Hematopoietic multipotent progenitor cell treated with erythropoietin and hydrocortisone succinate and interleukin-3 and kit ligand, for 15 days (in vitro differentiated cells): ENCODE results near the gene SAV1.
"Not testable (repeated sequence)": the region's sequence is repeated elsewhere in the genome, so short reads cannot be mapped to it uniquely, and the experiment has no call there.

Experiments used
- DNase-seq: peaks from one replicate; pipeline ENCODE4 v3.0.0-alpha.2; 2015; ENCODE audit warnings: low spot score

Gene SAV1

GRCh38 chr14:50667996-50668825, at the start of gene SAV1:
Gene SAV1 (minus strand): TSS chr14:50668306. CDS start chr14:50667967, 339 bp downstream.
- peak; percentile 76 for DNase-seq

- DNase-seq: no peak
Measured at GRCh38 chr14:50717811-50718210, 49.7 kb upstream of the SAV1 start.

GRCh38 chr14:50714450-50715073, 46.5 kb upstream of the SAV1 start:
- peak; percentile 27 for DNase-seq

- DNase-seq: no peak
Measured at GRCh38 chr14:50711043-50711442, 42.9 kb upstream of the SAV1 start.

GRCh38 chr14:50705026-50705593, 37.0 kb upstream of the SAV1 start:
- DNase-seq: no peak

- no peak for DNase-seq
Measured at GRCh38 chr14:50704454-50705010, 36.4 kb upstream of the SAV1 start.

GRCh38 chr14:50697659-50698290, 29.7 kb upstream of the SAV1 start:
- no peak for DNase-seq

- DNase-seq: not testable (repeated sequence)
Measured at GRCh38 chr14:50694260-50694659, 26.2 kb upstream of the SAV1 start.

GRCh38 chr14:50688875-50689274, 20.8 kb upstream of the SAV1 start:
- no peak for DNase-seq

GRCh38 chr14:50679674-50680073, 11.6 kb upstream of the SAV1 start:
- DNase-seq: no peak

GRCh38 chr14:50678163-50678562, 10.1 kb upstream of the SAV1 start:
- DNase-seq: no peak

- DNase-seq: no peak
Measured at GRCh38 chr14:50677527-50678063, 9.5 kb upstream of the SAV1 start.

- no peak for DNase-seq
Measured at GRCh38 chr14:50676814-50677516, 8.9 kb upstream of the SAV1 start.

GRCh38 chr14:50675597-50675996, 7.5 kb upstream of the SAV1 start:
- DNase-seq: no peak

- no peak for DNase-seq
Measured at GRCh38 chr14:50670866-50671256, 2.8 kb upstream of the SAV1 start.

- no peak for DNase-seq
Measured at GRCh38 chr14:50670196-50670865, 2.2 kb upstream of the SAV1 start.

- DNase-seq: no peak
Measured at GRCh38 chr14:50669441-50669986, 1.4 kb upstream of the SAV1 start.

GRCh38 chr14:50668826-50669143, 679 bp upstream of the SAV1 start:
- DNase-seq: no peak

- no peak for DNase-seq
Measured at GRCh38 chr14:50667684-50667995, 466 bp downstream of the SAV1 start.

GRCh38 chr14:50666772-50667683, 1.1 kb downstream of the SAV1 start:
- DNase-seq: peak; percentile 46
